Mesendoderm (in vitro differentiated cells): ENCODE results near the gene QSOX1.

Experiments used
- DNase-seq: peaks from one replicate; pipeline ENCODE4 v3.0.0; 2013
- H2AK5ac ChIP-seq: 2 replicates; pipeline ENCODE4 v1.6.1; 2013; ENCODE audit warnings: low read length, inconsistent platforms
- H2BK120ac ChIP-seq: 2 replicates; pipeline ENCODE4 v1.6.1; 2013; ENCODE audit warnings: low read depth, mild to moderate bottlenecking, low read length, moderate library complexity, mixed read lengths
- H2BK15ac ChIP-seq: replicated peaks from 2 replicates; pipeline ENCODE4 v1.6.1; 2013; ENCODE audit warnings: low read depth, mild to moderate bottlenecking, moderate library complexity
- H2BK5ac ChIP-seq: 2 replicates; pipeline ENCODE4 v1.6.1; 2013; ENCODE audit warnings: low read length, inconsistent platforms
- H3K18ac ChIP-seq: 2 replicates; pipeline ENCODE4 v1.6.1; 2013; ENCODE audit warnings: mild to moderate bottlenecking, low read length, mixed read lengths
- H3K23ac ChIP-seq: one replicate; pipeline ENCODE4 v1.6.1; 2013; ENCODE audit warnings: low read length
- H3K27ac ChIP-seq: 2 replicates; pipeline ENCODE4 v1.5.1; 2013; ENCODE audit warnings: low read depth, mild to moderate bottlenecking, inconsistent platforms, low read length, moderate library complexity
- H3K27me3 ChIP-seq: 2 replicates; pipeline ENCODE4 v1.6.1; 2013; ENCODE audit warnings: low read length, control low read depth, mild to moderate bottlenecking, inconsistent platforms; ENCODE audit not compliant: insufficient read depth, poor library complexity
- H3K36me3 ChIP-seq: 2 replicates; pipeline ENCODE4 v1.6.1; 2013; ENCODE audit warnings: low read length, inconsistent platforms; ENCODE audit not compliant: control insufficient read depth, insufficient read depth
- H3K4ac ChIP-seq: one replicate; pipeline ENCODE4 v1.6.1; 2013; ENCODE audit warnings: low read depth, mild to moderate bottlenecking, low read length, moderate library complexity
- H3K4me1 ChIP-seq: 2 replicates; pipeline ENCODE4 v1.6.1; 2013; ENCODE audit warnings: low read depth, low read length, inconsistent platforms; ENCODE audit not compliant: control insufficient read depth
- H3K4me2 ChIP-seq: 2 replicates; pipeline ENCODE4 v1.6.1; 2013; ENCODE audit warnings: low read length
- H3K4me3 ChIP-seq: 2 replicates; pipeline ENCODE4 v1.5.1; 2013; ENCODE audit warnings: mild to moderate bottlenecking, low read length
- H3K56ac ChIP-seq: one replicate; pipeline ENCODE4 v1.6.1; 2013; ENCODE audit warnings: low read length
- H3K79me1 ChIP-seq: 2 replicates; pipeline ENCODE4 v1.6.1; 2013; ENCODE audit warnings: low read length, inconsistent platforms
- H3K79me2 ChIP-seq: 2 replicates; pipeline ENCODE4 v1.6.1; 2013; ENCODE audit warnings: mild to moderate bottlenecking, low read length; ENCODE audit not compliant: control insufficient read depth, insufficient read depth
- H3K9ac ChIP-seq: 2 replicates; pipeline ENCODE4 v1.6.1; 2013; ENCODE audit warnings: low read length, inconsistent platforms
- H4K5ac ChIP-seq: one replicate; pipeline ENCODE4 v1.6.1; 2013; ENCODE audit warnings: low read length
- H4K8ac ChIP-seq: one replicate; pipeline ENCODE4 v1.6.1; 2013; ENCODE audit warnings: low read depth, mild to moderate bottlenecking, control low read depth, low read length, moderate library complexity
- WGBS: extraction: QIAGEN DNeasy Blood & Tissue Kit; methylation state at CpG from one replicate; pipeline ENCODE4 v1.1.7; 2013; ENCODE audit warnings: low lambda C conversion rate, missing lambda C conversion rate; ENCODE audit not compliant: insufficient coverage; ENCODE audit errors: extremely low coverage; 5-methylcytosine and 5-hydroxymethylcytosine counted together

QSOX1 gene

DNA sequence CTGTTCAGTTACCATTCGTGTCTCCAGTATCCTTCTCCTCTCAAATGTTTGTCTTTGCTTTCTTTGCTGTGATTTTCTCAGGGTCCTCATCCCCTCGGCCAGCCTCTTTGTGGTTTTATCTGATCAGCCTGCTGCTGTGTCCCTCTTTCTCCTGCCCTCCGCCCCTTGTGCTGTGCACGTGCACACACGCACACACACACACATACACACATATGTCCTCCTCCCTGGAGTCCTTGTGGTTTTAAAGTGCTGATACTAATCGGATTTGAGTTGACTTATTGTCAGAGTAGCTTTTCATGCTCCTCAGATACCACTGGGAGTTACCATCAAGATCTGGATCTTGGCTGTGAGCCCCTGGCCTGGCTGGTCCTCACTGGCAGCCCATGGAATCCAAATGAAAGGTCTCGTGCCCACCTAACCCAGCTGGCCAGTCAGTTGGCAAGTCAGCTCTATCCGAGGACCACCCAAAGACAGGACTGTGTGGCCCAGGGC, 34.1 kb downstream of the QSOX1 start:
- Histone ChIP-seq H3K23ac (no peak overlapping the region), H4K8ac (no peak overlapping the region), H3K27ac (no peak overlapping the region), H3K4me1 (no peaks in the 10 kb centered on the region), H4K5ac (no peak overlapping the region), H3K79me2 (no peaks in the 10 kb centered on the region), H3K4me2 (no peak overlapping the region), H2AK5ac (no peak overlapping the region), H3K56ac (no peak overlapping the region), H3K18ac (no peak overlapping the region), H3K36me3 (peaks cover 2% of the 10 kb centered on the region), H2BK5ac (no peak overlapping the region), H2BK15ac (no peak overlapping the region), H3K4me3 (no peak overlapping the region), H2BK120ac (no peak overlapping the region), H3K4ac (no peak overlapping the region), H3K9ac (no peak overlapping the region), H3K27me3 (no peaks in the 10 kb centered on the region), H3K79me1 (no peaks in the 10 kb centered on the region)
- no CpG with 5 or more reads among the region's 8 CpGs for WGBS
- no peak for DNase-seq

DNA sequence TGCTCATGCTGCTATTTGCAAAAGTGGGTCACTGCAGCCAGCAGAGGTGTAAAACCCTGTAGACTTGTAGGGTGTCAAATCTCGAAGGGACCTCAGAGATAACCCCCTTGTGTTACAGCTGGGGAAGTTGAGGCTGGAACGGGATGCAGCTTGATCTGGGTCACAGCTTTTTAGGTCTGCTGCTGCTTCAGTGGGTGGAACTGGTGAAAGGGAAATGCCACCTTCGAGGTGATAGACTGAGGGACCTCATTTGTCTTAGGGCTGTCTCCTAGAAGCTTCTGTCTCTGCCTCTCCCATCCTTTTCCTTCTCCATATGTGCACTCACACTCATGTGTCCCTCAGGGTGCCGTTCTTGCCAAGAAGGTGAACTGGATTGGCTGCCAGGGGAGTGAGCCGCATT, 35.4 kb downstream of the QSOX1 start:
- Histone ChIP-seq H3K27me3 (no peaks in the 10 kb centered on the region), H2BK120ac (no peak overlapping the region), H3K56ac (no peak overlapping the region), H3K9ac (no peak overlapping the region), H4K5ac (no peak overlapping the region), H3K79me2 (no peaks in the 10 kb centered on the region), H3K4ac (no peak overlapping the region), H2BK5ac (no peak overlapping the region), H3K23ac (no peak overlapping the region), H2AK5ac (no peak overlapping the region), H2BK15ac (no peak overlapping the region), H4K8ac (no peak overlapping the region), H3K18ac (no peak overlapping the region), H3K79me1 (no peaks in the 10 kb centered on the region), H3K4me2 (no peak overlapping the region), H3K36me3 (no peaks in the 10 kb centered on the region), H3K4me1 (no peaks in the 10 kb centered on the region), H3K27ac (no peak overlapping the region), H3K4me3 (no peak overlapping the region)
- no peak for DNase-seq
- no CpG with 5 or more reads among the region's 5 CpGs for WGBS

DNA sequence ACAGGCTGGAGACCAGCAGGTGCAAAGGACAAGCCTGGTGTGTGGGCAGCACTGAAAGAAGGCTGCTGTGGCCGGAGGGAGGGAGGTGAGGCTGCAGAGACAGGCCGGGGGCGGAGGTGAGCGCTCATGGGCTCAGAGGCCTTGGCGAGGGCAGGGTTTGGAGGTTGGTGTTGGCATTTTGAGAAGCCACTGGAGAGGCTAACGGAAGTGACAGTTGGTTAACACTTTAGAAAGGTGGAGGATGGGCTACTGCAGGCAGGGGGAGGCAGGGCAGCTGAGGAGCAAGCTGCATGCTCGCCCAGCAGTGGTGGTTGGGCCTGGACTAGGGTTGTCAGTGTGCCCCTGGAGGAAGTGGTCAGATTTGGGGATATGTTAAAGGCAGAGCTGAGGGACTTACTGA, 37.5 kb downstream of the QSOX1 start:
- no peaks in the 10 kb centered on the region for H3K27me3 ChIP-seq
- H3K9ac ChIP-seq: no peak overlapping the region
- H3K4me3 ChIP-seq: no peak overlapping the region
- no peaks in the 10 kb centered on the region for H3K36me3 ChIP-seq
- no peak overlapping the region for H4K5ac ChIP-seq
- H2BK120ac ChIP-seq: no peak overlapping the region
- H4K8ac ChIP-seq: no peak overlapping the region
- H3K79me1 ChIP-seq: no peaks in the 10 kb centered on the region
- H2AK5ac ChIP-seq: no peak overlapping the region
- no peaks in the 10 kb centered on the region for H3K4me1 ChIP-seq
- no peaks in the 10 kb centered on the region for H3K79me2 ChIP-seq
- H3K18ac ChIP-seq: no peak overlapping the region
- no peak overlapping the region for H3K56ac ChIP-seq
- WGBS: no CpG with 5 or more reads among the region's 7 CpGs
- H3K23ac ChIP-seq: no peak overlapping the region
- no peak overlapping the region for H2BK5ac ChIP-seq
- H3K27ac ChIP-seq: no peak overlapping the region
- no peak overlapping the region for H3K4ac ChIP-seq
- H3K4me2 ChIP-seq: no peak overlapping the region
- no peak for DNase-seq
- H2BK15ac ChIP-seq: no peak overlapping the region

DNA sequence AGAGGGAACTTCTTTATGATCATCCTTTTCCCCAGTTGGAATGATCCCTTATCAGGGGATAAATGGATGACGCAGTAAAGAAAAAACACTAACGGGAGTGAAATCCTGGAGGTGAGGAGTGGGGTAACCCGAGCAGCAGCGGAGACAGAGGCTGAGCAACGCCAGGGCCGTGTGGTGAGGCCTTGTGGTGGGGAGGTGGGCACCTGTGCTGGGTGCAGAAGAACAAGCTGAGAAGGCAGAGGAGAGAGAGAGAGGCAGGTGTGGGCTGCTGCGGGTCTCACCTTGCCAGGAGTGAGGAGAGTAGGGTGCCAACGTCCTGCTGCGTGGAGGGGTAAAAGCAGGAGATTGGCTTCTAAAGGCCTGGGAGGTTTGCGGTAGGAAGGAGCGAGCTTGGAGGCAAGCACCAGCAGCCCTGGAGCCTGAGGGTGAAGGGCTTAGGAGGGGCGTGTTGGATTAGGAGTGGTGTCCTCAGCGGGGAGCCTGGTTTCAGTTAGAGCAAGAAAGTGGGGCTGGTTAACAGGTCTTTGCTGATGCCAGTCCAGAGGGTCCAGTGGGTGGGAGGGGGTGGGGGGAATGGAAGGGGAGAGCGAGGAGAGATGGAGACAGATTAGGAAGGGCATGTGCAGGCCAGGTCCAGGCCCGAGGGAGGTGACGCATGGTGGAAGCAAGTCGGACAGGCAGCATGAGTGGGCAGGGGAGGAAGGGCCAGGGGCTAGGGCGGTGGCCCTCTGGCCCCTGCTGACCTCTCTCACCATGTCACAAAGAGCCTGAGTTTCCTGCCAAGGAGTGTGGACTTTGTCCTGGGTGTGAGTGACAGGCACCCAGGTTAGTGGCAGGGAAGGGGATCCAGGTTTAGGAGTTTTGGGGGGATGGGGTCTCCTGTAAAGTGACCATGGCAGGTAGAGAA, 38.7 kb downstream of the QSOX1 start:
- H3K9ac ChIP-seq: no peak overlapping the region
- no peaks in the 10 kb centered on the region for H3K79me1 ChIP-seq
- H3K36me3 ChIP-seq: no peaks in the 10 kb centered on the region
- H3K4me1 ChIP-seq: no peaks in the 10 kb centered on the region
- H3K27me3 ChIP-seq: no peaks in the 10 kb centered on the region
- no peak overlapping the region for H3K27ac ChIP-seq
- no peak for DNase-seq
- no peak overlapping the region for H3K56ac ChIP-seq
- H3K4ac ChIP-seq: no peak overlapping the region
- H2BK15ac ChIP-seq: no peak overlapping the region
- H3K18ac ChIP-seq: no peak overlapping the region
- H4K8ac ChIP-seq: no peak overlapping the region
- H2AK5ac ChIP-seq: no peak overlapping the region
- no CpG with 5 or more reads among the region's 18 CpGs for WGBS
- H3K23ac ChIP-seq: no peak overlapping the region
- H2BK5ac ChIP-seq: no peak overlapping the region
- H3K4me3 ChIP-seq: no peak overlapping the region
- no peak overlapping the region for H4K5ac ChIP-seq
- no peak overlapping the region for H2BK120ac ChIP-seq
- H3K79me2 ChIP-seq: no peaks in the 10 kb centered on the region
- H3K4me2 ChIP-seq: no peak overlapping the region

DNA sequence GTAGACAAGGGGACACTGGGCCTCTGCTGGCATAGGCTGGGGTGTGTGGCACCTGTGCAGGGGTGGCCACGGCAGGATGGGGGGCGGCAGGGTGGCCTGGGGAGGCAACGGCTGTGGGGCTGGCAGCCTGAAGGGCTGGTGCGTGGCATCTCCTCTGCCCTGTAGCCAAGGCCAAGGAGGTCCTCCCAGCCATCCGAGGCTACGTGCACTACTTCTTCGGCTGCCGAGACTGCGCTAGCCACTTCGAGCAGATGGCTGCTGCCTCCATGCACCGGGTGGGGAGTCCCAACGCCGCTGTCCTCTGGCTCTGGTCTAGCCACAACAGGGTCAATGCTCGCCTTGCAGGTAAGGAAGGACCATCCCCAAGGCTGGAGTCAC, 39.4 kb downstream of the QSOX1 start:
- no peaks in the 10 kb centered on the region for H3K79me1 ChIP-seq
- H4K8ac ChIP-seq: no peak overlapping the region
- no peaks in the 10 kb centered on the region for H3K79me2 ChIP-seq
- no peak overlapping the region for H3K56ac ChIP-seq
- no CpG with 5 or more reads among the region's 14 CpGs for WGBS
- H3K4me1 ChIP-seq: no peaks in the 10 kb centered on the region
- H3K36me3 ChIP-seq: no peaks in the 10 kb centered on the region
- H3K4me2 ChIP-seq: no peak overlapping the region
- H3K27me3 ChIP-seq: no peaks in the 10 kb centered on the region
- H2AK5ac ChIP-seq: no peak overlapping the region
- H3K23ac ChIP-seq: no peak overlapping the region
- no peak overlapping the region for H2BK5ac ChIP-seq
- no peak for DNase-seq
- H2BK15ac ChIP-seq: no peak overlapping the region
- H3K18ac ChIP-seq: no peak overlapping the region
- no peak overlapping the region for H3K27ac ChIP-seq
- H3K4me3 ChIP-seq: no peak overlapping the region
- H2BK120ac ChIP-seq: no peak overlapping the region
- H3K4ac ChIP-seq: no peak overlapping the region
- no peak overlapping the region for H3K9ac ChIP-seq
- H4K5ac ChIP-seq: no peak overlapping the region
